WI38 (cell line): ENCODE measurements around the gene PIGO.

Experiments used
- H3K4me3 ChIP-seq: 2 replicates; pipeline ENCODE4 v1.5.1; 2011; ENCODE audit warnings: low read depth, mild to moderate bottlenecking, control low read depth, low read length
- CTCF ChIP-seq: IDR thresholded peaks from 2 replicates; pipeline ENCODE4 v1.5.1; 2012; ENCODE audit warnings: low read depth, mild to moderate bottlenecking, control low read depth, low read length

PIGO gene

GRCh38 chr9:35110327-35110761 lies 14.0 kb upstream of the PIGO start:
- peak overlapping the region; percentile 90 for H3K4me3 ChIP-seq
- TF ChIP-seq CTCF, result no peak

GRCh38 chr9:35108946-35109575 lies 12.7 kb upstream of the PIGO start:
- no peak for TF ChIP-seq CTCF
- no peak overlapping the region for H3K4me3 ChIP-seq

GRCh38 chr9:35108461-35108860 lies 12.1 kb upstream of the PIGO start:
- H3K4me3 ChIP-seq, result no peak overlapping the region
- no peak for TF ChIP-seq CTCF

- no peak for TF ChIP-seq CTCF
- H3K4me3 ChIP-seq, result no peak overlapping the region
Measured at GRCh38 chr9:35107297-35108290, 11.2 kb upstream of the PIGO start.

- TF ChIP-seq CTCF, result no peak
- no peak overlapping the region for H3K4me3 ChIP-seq
Measured at GRCh38 chr9:35106343-35106730, 9.9 kb upstream of the PIGO start.

GRCh38 chr9:35105571-35106342 lies 9.4 kb upstream of the PIGO start:
- TF ChIP-seq CTCF, result no peak
- no peak overlapping the region for H3K4me3 ChIP-seq
